HL-60 (cell line): Measurements from ENCODE around the gene IMMP2L.

Experiments
- DNase-seq, 2 experiments: peaks; one replicate each; pipeline ENCODE4 v3.0.0-alpha.2; 2010 to 2020; ENCODE audit warnings: low read depth in 1 of 2, low spot score in 1 of 2
- H3K27ac ChIP-seq: fragments of 250-450 bp; sonication (Bioruptor Pico); replicated peaks from 2 replicates; pipeline ENCODE4 v1.5.1; 2020; ENCODE audit warnings: mild to moderate bottlenecking, moderate library complexity
- H3K27me3 ChIP-seq: fragments of 250-450 bp; sonication (Bioruptor Pico); 2 replicates; pipeline ENCODE4 v1.5.1; 2021; ENCODE audit warnings: mild to moderate bottlenecking, moderate library complexity; ENCODE audit not compliant: insufficient read depth, poor library complexity, severe bottlenecking
- H3K4me3 ChIP-seq: replicated peaks from 2 replicates; pipeline ENCODE4 v1.5.1; 2011; ENCODE audit warnings: mild to moderate bottlenecking, control low read depth, low read length; ENCODE audit not compliant: insufficient read depth
- CTCF ChIP-seq: IDR thresholded peaks from one replicate; pipeline ENCODE4 v1.5.1; 2011; ENCODE audit warnings: low read length, control low read depth, inconsistent platforms; ENCODE audit not compliant: insufficient read depth
- GABPA ChIP-seq: IDR thresholded peaks from 2 replicates; pipeline ENCODE4 v1.6.1; 2012; ENCODE audit warnings: low read depth
- POLR2AphosphoS5 ChIP-seq: IDR thresholded peaks from 2 replicates; pipeline ENCODE4 v1.6.1; 2012; ENCODE audit warnings: low read depth
- REST ChIP-seq: IDR thresholded peaks from 2 replicates; pipeline ENCODE4 v1.6.1; 2012; ENCODE audit warnings: low read depth; ENCODE audit not compliant: insufficient replicate concordance
- SPI1 ChIP-seq: IDR thresholded peaks from 2 replicates; pipeline ENCODE4 v1.6.1; 2012; ENCODE audit warnings: low read depth, mild to moderate bottlenecking, borderline replicate concordance

IMMP2L gene

GRCh38 chr7:110977127-110977737 lies 585.1 kb downstream of the IMMP2L start:
- Histone ChIP-seq H3K27me3 (no peaks in the 10 kb centered on the region), H3K4me3 (no peak overlapping the region), H3K27ac (no peak overlapping the region)
- no peak for TF ChIP-seq CTCF
- no peak for TF ChIP-seq POLR2AphosphoS5
- no peak for TF ChIP-seq REST
- no peak for TF ChIP-seq GABPA
- no peak for TF ChIP-seq SPI1
- no peak for DNase-seq

GRCh38 chr7:110975486-110975885 lies 586.8 kb downstream of the IMMP2L start:
- no peak for DNase-seq
- H3K27ac ChIP-seq = no peak overlapping the region
- no peaks in the 10 kb centered on the region for H3K27me3 ChIP-seq
- no peak for TF ChIP-seq POLR2AphosphoS5
- H3K4me3 ChIP-seq = no peak overlapping the region

GRCh38 chr7:110974441-110974840 lies 587.9 kb downstream of the IMMP2L start:
- H3K4me3 ChIP-seq = no peak overlapping the region
- TF ChIP-seq REST (no peak), SPI1 (no peak), POLR2AphosphoS5 (no peak), GABPA (no peak), CTCF (no peak)
- no peaks in the 10 kb centered on the region for H3K27me3 ChIP-seq
- no peak for DNase-seq
- H3K27ac ChIP-seq = no peak overlapping the region

GRCh38 chr7:110973196-110973990 lies 588.9 kb downstream of the IMMP2L start:
- Histone ChIP-seq H3K27ac (no peak overlapping the region), H3K4me3 (no peak overlapping the region), H3K27me3 (no peaks in the 10 kb centered on the region)
- TF ChIP-seq CTCF (no peak), GABPA (no peak), SPI1 (no peak), POLR2AphosphoS5 (no peak), REST (no peak)
- no peak for DNase-seq
